GM19455 (cell line): Measurements from ENCODE around the gene PANX1.
"Not testable (repeated sequence)": the region's sequence is repeated elsewhere in the genome, so short reads cannot be mapped to it uniquely, and the experiment has no call there.

ENCODE experiments used
- ATAC-seq: cut with Tn5 transposase; IDR thresholded peaks from one replicate; pipeline ENCODE4 v1.9.1; 2021; ENCODE audit not compliant: unreplicated experiment

PANX1 gene

DNA sequence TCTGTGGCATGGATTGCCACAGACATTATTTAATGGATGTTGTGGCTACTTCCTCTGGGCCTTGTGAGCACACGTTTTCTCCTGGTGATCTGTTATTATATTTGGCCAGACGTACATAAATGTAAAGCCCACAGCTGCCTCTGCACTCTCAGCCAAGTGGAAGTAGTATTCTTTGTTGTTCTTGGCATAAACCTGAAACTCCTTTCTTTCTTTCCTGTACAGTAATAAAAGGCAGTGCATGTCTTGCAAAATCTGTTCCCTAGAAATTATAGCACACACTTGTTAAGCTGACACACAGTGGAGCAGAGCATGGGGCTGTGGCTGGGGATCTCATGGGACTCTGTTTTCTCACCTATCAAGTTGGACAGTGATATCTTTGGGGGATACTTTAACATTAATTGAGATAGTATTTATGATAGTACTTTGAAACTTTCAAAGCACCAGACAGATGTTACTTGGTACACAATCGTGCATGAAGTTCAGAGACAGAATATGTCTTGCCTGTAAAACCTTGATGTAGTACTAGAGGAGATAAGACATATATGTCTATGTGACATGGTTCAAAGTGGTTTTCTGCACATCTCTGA is 20.9 kb downstream of the PANX1 start:
- ATAC-seq, result no peak

- no peak for ATAC-seq
These were observed 21.4 kb downstream of the PANX1 start for GRCh38 chr11:94150056-94150455.

DNA sequence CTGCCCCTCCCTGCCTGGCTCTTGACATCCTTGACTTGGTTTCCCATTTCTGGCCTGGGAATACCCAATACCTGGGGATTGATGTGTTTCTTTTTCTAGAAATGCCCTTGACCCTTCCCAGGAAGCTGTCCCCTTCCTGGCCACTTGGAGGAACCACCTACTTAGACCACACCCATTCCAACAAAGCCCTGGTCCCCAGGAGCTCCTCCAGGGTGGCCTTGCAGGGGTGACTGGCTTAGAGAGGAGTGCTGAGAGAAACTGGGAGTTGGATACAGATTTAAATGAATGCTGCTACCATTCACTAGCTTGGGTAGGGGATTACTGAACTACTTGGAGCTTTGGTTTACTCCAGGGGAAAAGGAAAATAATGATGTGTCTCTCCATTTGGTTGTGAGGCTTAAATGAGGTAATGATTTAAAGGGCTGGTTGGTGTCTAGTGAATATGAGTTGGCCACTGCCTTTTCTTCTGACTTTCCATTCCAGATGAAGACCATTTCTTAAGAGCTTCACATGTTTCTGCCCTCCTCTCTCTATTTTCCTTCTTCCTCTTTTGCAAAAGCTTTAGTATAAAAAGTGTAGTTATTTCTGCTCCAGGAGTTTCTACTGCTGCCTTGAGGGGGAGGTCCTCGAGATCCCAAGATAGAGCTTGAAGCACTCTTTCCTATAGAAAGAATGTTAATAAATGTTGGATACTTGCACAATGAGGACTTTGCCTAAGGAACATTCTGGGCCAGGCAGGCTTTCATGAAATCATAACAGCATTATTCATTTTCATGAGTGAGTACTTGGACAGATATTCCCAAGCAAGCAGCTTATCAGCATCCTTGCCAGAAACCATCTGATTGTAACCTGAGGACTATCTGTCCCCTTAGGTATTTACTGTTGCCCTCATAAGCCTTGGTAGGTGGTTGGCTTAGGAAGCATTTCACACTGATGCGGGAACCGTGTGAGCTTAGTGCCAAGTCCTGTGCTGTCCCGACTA is 22.4 kb downstream of the PANX1 start:
- ATAC-seq, result no peak

GRCh38 chr11:94151903-94152677 is 23.4 kb downstream of the PANX1 start:
- ATAC-seq, result peak; percentile 49

DNA sequence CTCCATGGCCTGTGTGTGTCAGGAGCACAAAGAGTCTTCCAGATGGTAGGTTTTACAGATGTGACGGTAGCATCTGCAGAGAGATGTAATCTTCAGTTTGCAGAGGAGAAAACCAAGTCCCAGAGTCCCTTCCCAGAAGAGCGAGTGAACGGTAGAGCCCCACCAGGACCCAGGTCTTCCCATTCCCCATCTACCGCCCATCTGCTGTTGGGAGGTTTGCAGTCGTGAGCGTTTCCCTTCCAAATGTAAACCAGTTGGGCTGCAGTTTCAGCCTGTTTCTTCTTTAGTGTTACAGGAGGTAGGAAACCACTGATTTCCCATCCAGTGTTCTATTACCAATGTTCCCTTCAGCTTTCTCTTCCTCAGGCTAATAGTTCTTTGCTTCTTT is 24.0 kb downstream of the PANX1 start:
- ATAC-seq, result no peak

GRCh38 chr11:94153320-94153719 is 24.7 kb downstream of the PANX1 start:
- no peak for ATAC-seq

DNA sequence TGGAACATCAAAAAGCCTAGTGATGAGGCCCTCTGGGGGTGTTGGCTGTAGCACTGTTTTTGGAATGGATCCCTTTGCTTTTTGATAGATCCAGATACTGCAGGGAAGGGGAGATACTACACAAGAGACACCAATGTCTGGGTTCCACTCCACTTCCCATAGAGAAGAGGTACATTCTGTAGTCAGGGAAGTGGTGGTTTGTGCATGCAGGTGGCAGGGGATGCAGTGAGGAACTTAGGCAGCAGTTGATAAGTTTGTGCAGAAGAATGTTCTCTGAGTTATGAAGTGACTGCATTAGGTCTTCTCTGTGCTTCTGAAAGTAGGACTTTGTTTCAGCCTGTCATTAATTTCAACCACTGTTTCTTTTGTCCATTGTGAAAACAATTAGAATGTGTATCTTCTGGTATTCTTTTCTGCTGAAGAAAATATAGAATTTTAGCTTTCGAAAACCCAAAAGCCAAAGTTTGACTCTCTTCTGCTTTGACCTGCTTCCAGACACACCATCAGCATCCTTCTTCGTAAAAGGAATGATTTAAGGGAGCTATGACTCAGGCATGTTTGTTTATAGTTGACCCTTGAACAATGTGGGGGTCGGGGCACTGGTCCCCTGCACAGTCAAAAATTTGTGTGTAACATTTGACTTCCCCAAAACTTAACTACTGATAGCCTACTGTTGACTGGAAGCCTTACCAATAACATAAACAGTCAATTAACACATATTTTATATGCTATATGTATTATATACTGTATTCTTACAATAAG is 25.6 kb downstream of the PANX1 start:
- no peak for ATAC-seq

- not testable (repeated sequence) for ATAC-seq
These were observed 28.7 kb downstream of the PANX1 start for GRCh38 chr11:94157339-94157738.

GRCh38 chr11:94168882-94169281 is 40.2 kb downstream of the PANX1 start:
- ATAC-seq, result no peak

DNA sequence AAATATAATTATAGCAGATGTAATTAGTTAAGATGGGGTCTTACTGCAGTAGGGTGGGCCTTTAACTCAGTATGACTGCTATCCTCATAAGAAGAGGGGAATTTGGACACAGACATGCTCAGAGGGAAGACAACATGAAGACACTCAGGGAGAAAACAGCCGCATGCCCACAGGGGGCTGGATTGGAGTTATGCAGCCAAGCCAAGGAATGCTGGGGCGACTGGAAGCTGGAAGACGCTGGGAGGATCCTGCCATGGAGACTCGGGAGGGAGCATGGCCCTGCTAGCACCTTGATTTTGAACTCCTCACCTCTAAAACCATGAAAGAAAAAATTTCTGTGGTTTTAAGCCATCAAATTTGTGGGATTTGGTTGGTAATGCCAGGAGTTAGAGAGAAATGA is 40.9 kb downstream of the PANX1 start:
- ATAC-seq, result no peak

DNA sequence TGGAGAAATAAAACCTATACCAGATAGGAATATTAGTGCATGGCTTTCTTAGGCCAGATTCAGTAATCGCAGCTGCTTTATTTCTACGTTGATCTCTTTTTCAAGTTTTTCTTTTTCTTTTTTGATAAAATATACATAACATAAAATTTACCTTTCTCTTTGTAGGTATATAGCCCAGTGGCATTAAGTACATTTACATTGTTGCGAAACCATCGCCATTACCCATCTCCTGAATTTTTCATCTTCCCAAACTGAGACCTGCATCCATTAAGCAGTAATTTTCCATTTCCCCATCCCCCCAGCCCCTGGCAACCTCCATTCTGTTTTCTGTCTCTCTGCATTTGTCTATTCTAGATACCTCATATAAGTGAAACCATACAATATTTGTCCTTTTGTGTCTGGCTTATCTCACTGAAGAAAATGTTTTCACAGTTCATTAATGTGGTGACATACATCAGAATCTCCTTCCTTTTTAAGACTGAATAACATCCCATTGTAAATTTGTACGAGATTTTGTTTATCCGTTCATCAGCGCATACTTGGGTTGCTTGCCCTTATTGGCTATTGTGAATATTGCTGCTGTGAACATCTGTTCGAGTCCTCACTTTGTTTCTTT is 41.4 kb downstream of the PANX1 start:
- ATAC-seq, result no peak

DNA sequence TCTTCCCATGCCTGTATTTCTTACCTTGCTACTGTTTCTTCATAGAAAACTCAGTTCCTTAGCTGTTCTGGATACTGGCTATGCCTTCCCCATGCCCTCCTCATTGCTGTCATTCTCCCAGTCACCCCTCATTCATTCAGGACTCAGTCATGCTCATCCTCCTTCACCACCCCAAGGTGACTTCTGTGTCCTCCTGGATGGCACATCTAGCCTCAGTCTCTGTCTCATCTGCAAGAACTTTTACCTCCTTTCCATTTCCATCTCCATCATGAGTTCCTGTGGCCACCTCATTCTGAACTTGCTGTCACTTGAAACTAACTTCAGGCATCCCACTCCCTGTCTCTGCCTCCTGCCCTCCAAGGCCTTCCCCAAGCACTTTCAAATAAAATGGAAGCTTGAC is 42.3 kb downstream of the PANX1 start:
- no peak for ATAC-seq

- peak; percentile 53 for ATAC-seq
These were observed 43.2 kb downstream of the PANX1 start for GRCh38 chr11:94171693-94172440.

- ATAC-seq, result no peak
These were observed 46.9 kb downstream of the PANX1 start for GRCh38 chr11:94175535-94175934.

DNA sequence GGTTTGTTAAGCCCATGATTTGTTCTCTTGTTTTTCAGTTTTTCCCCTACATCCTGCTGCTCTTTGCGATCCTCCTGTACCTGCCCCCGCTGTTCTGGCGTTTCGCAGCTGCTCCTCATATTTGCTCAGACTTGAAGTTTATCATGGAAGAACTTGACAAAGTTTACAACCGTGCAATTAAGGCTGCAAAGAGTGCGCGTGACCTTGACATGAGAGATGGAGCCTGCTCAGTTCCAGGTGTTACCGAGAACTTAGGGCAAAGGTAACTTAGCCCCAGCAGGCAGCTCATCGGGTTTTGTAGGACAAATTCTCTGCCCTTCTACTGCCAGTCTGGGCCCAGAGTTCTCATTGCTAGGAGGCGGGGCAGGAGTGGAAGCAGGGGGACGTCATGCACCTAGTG is 49.7 kb downstream of the PANX1 start:
- no peak for ATAC-seq

GRCh38 chr11:94179696-94180095 is 51.1 kb downstream of the PANX1 start:
- ATAC-seq, result no peak

DNA sequence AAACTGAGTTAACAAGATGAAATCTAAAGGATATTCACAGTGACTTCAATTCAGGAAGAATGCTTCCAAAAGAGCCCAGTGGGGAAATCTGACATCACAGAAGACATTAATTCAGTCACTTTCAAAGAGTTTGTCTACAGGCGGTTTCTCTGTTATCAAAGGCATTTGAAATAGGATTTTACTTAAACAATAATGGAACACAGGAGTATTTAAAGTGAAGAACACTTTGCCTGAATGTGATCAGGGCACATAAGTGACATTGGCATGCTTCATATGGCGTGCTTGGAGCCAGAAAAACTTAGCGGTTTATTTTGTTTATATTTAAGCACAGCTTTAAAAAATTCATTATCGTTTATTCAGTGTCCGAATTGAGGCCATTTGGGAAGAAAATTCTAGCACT is 52.9 kb downstream of the PANX1 start:
- no peak for ATAC-seq

DNA sequence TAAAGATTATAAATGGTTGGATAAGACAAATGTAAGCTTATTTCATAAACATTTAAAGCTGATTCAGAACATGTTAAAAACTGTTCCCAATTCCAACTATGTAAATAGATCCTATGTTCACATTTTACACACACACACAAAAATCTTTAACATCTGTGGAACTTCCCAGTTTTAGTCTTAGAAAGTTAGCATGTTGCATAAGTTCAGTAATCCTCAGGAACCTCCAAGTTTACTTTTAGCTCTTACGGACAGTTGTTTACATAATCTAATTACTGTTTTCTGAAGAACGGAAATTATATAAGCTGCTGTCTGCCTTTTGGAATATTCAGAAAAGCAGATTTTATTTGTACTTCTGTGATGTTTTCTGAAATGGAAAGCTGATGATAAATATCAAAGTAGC is 53.3 kb downstream of the PANX1 start:
- ATAC-seq, result no peak

DNA sequence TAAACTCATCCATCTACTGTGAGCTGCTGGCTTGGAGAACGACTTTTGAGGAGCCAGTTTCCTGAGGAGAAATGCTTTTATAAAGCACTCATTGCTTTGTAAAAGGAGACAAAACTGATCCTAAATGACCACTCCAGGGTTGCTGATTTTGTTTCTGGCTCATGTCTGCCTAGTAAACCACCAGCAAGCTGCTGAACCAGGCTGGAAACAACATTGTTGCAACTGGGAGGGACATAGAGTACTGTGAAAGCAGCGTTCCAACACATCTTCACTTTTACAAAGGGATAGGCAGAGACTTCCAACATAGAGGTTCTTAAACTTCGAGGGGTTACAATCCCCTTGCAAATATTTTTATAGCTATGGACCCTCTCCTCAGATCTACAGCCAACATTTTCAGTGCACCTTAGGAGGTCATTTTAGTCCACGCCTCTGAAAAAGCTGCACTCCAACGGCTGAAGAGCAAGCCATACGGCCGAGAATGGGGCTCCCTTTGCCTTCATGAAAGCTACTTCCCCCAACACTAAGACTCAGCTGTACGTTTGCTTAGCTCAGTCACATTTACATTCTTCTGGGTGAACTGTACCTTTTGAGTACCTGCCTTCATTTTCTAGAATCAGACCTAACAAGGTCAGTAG is 54.7 kb downstream of the PANX1 start:
- ATAC-seq, result no peak
